ENCODE results near the gene ZNF526. TPM values are rescaled to one million over a fixed set of nuclear protein-coding genes. Genes with fewer than 3 reads are reported as not detected.

ZNF526 gene
- total RNA-seq, 1 donor from 2014 or later: 11.1 TPM

GRCh38 chr19:42220751-42221097 lies 612 bp downstream of the ZNF526 start:
- DNase-seq (ENCODE audit: low read depth): no peak
- no peak for TF ChIP-seq CTCF (IDR thresholded peaks at IDR 0.05; ENCODE audit: insufficient read depth, low read length, severe bottlenecking)
- Histone ChIP-seq H3K27me3 (ENCODE audit: control insufficient read depth, insufficient read depth, low read length) (no peaks in the 10 kb centered on the region), H3K4me3 (ENCODE audit: low read depth, low read length) (peak overlapping the region; percentile 74), H3K36me3 (ENCODE audit: control insufficient read depth, insufficient read depth, low read length) (peaks cover 5% of the 10 kb centered on the region)
- FAIRE-seq: no peak

GRCh38 chr19:42224940-42225717 lies 5.0 kb downstream of the ZNF526 start:
- DNase-seq (ENCODE audit: low read depth) (no peak), FAIRE-seq (no peak)
- Histone ChIP-seq H3K36me3 (ENCODE audit: control insufficient read depth, insufficient read depth, low read length) (peaks cover 21% of the 10 kb centered on the region), H3K4me3 (ENCODE audit: low read depth, low read length) (no peak overlapping the region), H3K27me3 (ENCODE audit: control insufficient read depth, insufficient read depth, low read length) (no peaks in the 10 kb centered on the region)
- no peak for TF ChIP-seq CTCF (IDR thresholded peaks at IDR 0.05; ENCODE audit: insufficient read depth, low read length, severe bottlenecking)

- FAIRE-seq: no peak
- TF ChIP-seq CTCF (IDR thresholded peaks at IDR 0.05; ENCODE audit: insufficient read depth, low read length, severe bottlenecking): no peak
- Histone ChIP-seq H3K4me3 (ENCODE audit: low read depth, low read length) (no peak overlapping the region), H3K36me3 (ENCODE audit: control insufficient read depth, insufficient read depth, low read length) (peaks cover 21% of the 10 kb centered on the region), H3K27me3 (ENCODE audit: control insufficient read depth, insufficient read depth, low read length) (no peaks in the 10 kb centered on the region)
- no peak for DNase-seq (ENCODE audit: low read depth)
Observed at GRCh38 chr19:42225718-42226292, 5.7 kb downstream of the ZNF526 start.

GRCh38 chr19:42226886-42227285 lies 6.8 kb downstream of the ZNF526 start:
- no peak for TF ChIP-seq CTCF (IDR thresholded peaks at IDR 0.05; ENCODE audit: insufficient read depth, low read length, severe bottlenecking)
- peaks cover 22% of the 10 kb centered on the region for H3K36me3 ChIP-seq (ENCODE audit: control insufficient read depth, insufficient read depth, low read length)
- no peaks in the 10 kb centered on the region for H3K27me3 ChIP-seq (ENCODE audit: control insufficient read depth, insufficient read depth, low read length)
- no peak overlapping the region for H3K4me3 ChIP-seq (ENCODE audit: low read depth, low read length)
- FAIRE-seq (no peak), DNase-seq (ENCODE audit: low read depth) (peak; percentile 74)

GRCh38 chr19:42228641-42229040 lies 8.5 kb downstream of the ZNF526 start:
- no peak for FAIRE-seq
- H3K36me3 ChIP-seq (ENCODE audit: control insufficient read depth, insufficient read depth, low read length): peaks cover 26% of the 10 kb centered on the region
- no peak for TF ChIP-seq CTCF (IDR thresholded peaks at IDR 0.05; ENCODE audit: insufficient read depth, low read length, severe bottlenecking)

More at GRCh38 chr19:42228641-42229040, 8.5 kb downstream of the ZNF526 start:
- H3K4me3 ChIP-seq (ENCODE audit: low read depth, low read length): no peak overlapping the region
- no peak for DNase-seq (ENCODE audit: low read depth)
- H3K27me3 ChIP-seq (ENCODE audit: control insufficient read depth, insufficient read depth, low read length): no peaks in the 10 kb centered on the region
